ENCODE results near the gene CSF1.

The CSF1 gene

DNA sequence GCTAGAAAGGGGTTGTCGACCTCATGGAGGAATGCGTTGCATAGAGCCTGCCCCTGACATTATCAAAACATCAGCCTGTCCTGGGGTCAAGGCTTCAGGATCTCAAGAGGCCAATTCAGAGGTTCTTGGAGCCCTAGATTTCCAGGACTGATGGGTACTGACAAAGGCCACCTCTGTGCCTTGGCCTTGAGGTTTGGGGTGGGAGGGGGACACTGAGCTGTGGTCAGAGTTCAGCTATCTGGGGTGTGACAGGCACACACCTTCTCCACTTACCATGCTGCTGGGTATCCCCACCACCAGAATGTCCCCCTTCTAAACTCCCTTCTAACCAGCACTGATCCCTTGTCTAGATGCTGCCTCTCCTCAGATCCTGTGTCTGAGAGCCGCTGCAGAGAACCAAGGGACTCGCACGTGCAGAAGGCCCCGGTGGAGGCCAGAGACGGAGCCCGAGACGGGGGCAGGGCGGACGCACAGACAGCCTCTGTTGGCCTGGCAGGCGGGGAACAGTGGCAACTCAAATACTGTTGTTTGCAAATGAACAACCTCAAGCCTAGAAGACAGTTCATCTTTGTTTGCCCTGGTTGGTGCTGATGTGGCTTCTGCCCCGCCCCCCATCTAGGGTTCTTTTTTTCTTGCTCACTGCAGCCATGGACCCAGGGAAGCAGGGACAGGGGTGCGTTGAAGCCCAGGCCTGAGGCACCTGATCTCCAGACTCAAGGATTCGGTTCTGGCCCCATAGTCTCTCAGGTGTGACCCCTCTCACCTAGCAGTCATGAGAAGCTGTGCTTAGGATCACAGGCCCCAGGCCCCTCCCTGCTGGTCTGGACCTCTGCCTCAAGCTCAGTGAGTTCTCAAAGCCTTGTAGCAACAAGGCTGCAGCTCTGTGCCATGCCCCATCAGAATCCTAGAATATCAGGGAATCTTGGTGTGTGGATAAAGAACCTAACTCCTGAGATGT lies 28.1 kb upstream of the CSF1 start:
- no peak for DNase-seq (ENCODE audit: low spot score)

DNA sequence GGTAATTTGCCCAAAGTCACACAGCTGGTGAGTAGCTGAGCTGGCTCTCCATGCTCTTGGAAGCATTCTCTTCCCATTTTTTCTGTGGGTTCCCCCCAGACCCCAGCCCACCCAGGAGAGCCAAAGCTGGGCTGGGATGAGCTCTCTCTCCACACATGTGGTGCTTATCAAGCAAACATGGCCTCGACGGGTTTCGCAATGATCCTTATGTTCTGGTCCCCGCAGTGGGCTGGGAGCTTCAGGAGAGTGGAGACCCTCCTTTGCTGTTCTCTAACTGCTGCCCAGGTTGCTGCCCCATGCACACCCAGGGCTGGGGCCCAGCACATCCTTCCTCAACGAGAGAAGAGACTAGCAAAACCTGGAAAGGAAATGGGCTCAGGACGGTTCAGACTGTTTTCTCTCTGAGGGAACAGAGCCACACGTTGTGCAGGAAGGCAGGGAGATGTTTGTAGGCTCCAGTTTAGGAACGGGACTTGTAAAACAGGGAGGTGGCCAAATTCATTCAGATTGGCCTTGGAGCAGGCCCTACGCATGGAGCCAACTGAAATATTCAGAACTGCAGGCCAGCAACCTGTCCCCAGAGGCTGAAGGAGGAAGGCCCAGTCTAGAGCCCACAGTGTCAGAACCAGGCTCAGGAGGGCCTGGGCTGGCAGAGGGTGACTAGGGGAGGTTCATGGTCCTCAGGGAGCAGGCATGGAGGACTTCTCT lies 27.2 kb upstream of the CSF1 start:
- no peak for DNase-seq (ENCODE audit: low spot score)

- DNase-seq (ENCODE audit: low spot score) = no peak
Measured at GRCh38 chr1:109884242-109884891, 26.3 kb upstream of the CSF1 start.

DNA sequence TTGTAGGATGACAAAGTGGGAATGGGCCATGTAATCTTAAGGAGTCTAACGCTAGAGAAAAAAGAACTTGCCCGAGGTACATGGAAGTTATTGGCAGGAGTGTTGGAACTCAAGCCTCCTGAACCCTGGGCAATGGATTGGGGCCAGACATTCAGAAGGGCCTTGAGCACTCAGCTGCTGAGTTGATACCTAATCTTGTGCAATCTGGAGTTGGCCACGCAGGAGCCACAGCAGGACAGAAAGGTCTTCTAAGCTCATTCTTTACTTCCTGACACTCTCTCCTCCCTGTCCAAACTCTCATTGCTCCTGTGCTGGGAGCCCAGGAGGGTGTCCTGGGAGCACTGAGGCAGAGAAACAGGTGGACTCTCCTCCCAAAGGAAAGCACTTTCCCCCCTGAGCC lies 25.1 kb upstream of the CSF1 start:
- DNase-seq (ENCODE audit: low spot score) = no peak

GRCh38 chr1:109886827-109887226 lies 23.8 kb upstream of the CSF1 start:
- no peak for DNase-seq (ENCODE audit: low spot score)

DNA sequence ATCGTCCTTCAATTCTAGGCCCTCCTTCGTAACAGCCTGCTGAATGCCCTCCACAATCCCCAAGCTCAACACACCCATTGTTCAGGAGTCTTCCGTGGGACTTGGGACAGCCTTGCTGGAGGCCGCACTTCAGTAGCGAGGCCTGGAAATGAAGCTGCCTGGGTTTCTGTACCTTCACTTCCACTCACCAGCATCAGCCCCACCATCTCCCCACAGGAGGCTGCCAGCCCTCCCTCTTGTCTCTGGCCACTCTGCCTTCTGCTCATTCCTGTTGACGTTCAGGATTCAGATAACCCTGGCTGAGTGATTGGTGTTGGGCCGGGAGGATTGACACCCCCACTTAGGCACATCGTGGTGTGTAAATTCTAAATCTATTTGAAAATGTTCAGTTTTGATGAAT lies 23.4 kb upstream of the CSF1 start:
- DNase-seq (ENCODE audit: low spot score) = no peak

- no peak for DNase-seq (ENCODE audit: low spot score)
Measured at GRCh38 chr1:109887884-109888283, 22.8 kb upstream of the CSF1 start.

DNA sequence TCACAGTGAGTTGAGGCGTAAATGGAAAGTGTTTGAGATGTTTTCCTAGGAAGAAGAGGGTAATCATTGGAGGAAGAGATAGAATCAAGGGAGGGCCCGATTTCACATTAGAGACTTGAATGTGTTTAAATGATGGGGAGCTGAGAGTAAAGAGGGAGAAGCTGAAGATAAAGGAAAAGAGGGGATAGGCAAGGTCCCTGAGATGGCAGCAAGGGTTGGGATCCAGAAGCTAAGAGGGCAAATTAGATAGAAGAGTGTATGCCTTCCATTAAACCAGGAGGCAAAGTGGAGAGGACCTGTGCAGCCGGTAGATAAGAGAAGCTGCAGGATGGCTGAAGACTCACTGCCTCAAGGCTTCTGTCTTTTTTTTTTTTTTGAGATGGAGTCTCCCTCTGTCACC lies 21.6 kb upstream of the CSF1 start:
- no peak for DNase-seq (ENCODE audit: low spot score)

DNA sequence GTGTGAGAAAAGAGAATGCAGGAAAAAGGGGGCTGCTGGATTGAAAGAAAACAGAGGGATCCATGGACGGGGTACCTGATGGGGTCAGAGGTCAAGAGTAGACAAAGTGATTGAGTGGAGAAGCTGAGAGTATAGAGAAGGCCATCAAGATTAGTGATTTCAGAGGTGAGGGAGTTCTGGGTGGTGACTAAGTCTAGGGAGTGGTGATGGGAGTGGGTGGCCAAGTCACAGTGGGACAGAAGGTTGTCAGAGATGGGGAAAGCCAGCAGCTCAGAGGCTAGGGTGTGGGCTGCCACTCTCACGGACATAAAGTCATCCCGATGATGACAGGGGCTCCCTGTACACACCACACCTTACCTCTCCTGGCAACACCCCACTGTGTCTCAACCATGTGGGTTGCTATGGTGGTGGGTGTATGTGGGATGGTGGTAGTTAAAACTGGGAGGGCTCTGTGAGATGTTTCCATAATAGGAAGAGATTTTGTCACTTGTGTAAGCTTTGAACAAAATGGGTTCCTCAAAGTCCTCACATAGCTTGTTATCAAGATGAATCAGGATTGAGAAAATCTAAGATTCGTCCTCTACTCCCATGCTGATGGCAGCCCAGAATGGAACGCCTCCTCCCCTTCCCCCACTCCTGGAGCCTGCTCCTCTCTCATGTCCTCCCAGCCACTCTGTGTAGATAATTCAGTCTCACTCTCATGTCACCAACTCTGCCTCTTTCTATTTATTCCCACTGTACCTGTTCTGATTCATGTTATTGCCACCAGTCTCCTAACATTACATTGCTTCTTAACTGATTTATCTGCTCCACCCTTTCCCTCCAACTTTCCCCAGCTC lies 20.3 kb upstream of the CSF1 start:
- DNase-seq (ENCODE audit: low spot score) = no peak

DNA sequence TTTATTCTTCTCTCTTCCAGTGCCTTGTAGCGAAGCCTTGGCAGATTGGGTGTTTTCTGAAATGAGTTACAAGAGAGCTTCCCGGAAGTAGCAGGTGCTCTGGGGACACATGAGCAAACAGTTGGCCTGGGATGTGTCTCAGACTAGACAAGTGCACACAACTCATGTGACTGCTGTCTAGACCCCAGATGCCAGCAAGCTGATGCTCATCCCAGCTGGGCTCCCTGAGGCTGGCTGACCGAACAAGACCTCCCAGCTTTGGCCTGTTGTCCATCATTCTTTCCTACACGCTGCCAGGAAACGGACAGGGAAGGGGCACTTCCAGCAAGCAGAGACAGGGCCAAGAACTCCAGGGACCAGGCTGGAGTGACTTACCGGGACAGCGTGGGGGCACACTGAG lies 18.7 kb upstream of the CSF1 start:
- DNase-seq (ENCODE audit: low spot score) = no peak

DNA sequence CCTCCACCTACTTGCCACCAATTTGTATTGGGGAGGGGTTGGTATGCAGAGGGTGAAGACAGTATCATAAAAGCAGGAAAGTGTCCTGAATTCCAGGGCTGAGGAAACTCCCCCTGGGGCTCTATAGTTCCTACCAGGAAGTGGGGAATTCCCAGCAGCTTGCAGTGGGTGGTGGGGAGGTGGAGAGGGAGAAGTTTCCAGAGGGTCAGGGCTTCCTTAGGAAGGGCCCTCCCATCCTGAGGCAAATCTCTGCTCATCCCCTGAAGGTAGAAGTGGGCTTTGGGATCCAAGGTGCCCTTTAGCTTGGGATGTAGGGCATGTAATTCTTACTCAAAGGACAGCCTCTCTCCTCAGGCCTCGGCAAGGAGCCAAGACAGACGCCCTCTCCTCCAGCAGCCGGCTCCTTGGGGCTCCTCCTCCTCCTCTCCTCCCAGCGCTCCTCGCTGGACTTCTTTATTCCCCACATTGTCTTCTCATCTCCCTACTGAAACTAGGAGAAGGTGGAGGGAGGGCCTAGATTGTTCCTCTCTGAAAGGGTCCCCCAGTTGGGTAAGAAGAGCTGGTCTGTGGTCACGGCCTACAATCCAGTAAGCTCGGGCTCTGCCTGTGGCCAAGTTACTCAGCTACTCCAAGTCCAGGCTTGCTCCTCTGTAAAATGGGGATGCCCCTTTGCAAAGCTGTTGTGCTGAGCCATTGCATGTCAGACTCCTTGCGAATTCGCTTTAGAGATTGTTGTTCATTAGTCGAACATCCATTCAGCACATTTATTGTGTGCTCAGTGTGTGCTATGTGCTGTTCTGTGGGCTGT lies 17.9 kb upstream of the CSF1 start:
- DNase-seq (ENCODE audit: low spot score) = no peak

- no peak for DNase-seq (ENCODE audit: low spot score)
Measured at GRCh38 chr1:109893532-109894171, 17.0 kb upstream of the CSF1 start.

- no peak for DNase-seq (ENCODE audit: low spot score)
Measured at GRCh38 chr1:109894823-109895719, 15.6 kb upstream of the CSF1 start.

- no peak for DNase-seq (ENCODE audit: low spot score)
Measured at GRCh38 chr1:109895720-109896504, 14.7 kb upstream of the CSF1 start.

DNA sequence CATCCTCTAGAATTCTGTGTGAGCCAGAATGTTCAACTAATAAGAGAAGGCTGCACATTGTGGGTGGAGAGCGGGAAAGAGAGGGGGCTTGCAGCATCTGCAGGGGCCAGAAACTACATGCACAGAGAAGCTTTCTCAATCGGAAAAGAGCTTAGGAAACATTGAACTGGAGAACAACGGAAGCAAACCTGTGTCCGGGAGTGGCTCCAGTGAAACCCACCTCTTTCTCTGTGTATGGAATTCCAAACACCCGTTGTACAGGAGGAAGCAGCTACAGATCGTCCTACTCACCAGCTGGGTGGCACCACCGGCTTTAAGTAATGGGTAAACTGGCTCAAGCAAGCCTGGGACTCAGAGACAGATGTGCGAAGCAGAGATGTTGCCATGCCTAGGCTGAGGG lies 14.0 kb upstream of the CSF1 start:
- no peak for DNase-seq (ENCODE audit: low spot score)

DNA sequence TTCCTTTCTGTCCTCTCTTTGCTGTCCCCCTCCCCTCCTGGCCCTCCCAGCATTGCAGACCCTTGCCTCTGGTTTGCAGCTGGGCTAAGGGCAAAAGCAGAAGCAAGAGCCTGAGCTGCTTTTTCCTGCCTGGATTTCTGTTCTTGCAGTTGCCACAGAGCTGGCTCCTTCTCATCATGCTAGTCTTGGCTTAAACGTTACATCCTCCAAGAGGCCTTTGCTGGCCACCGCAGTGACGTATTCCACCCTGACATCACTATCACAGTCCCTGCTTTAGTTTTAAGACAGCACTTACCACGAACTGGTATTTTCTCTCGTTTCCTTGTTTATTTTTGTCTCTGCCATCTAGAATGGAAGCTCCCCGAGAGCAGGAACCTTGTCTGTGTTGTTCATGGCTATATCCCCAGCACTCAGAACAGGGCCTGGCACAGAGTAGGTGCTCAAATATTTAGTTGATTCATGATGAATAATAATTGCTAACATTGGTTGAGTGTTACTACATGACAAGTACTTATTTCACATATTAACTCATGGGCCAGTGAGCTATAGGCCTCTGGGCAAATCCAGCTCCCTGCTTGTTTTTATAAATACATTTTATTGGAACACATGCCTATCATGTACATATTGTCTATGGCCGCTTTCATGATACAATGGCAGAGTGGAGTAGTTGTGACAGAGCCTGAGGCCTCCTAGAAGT lies 13.2 kb upstream of the CSF1 start:
- no peak for DNase-seq (ENCODE audit: low spot score)

DNA sequence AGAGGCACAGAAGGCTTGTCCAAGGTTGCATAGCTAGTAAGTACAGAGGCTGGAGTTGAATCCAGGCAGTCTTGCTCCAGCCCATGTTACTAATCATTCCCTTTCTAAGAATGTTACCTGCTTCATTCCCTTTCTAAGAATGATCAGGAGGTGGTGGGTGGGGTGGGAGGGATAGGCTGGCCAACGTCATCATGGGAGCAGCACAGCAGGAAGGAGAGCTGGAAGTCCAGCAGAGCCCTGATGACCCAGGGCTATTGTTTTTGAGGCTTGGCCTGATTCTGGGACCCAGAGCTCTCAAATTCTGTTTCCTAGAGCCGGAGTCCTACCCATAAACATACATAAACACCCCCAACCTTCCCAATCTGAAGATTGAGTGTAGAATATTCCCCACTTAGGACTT lies 11.8 kb upstream of the CSF1 start:
- no peak for DNase-seq (ENCODE audit: low spot score)

DNA sequence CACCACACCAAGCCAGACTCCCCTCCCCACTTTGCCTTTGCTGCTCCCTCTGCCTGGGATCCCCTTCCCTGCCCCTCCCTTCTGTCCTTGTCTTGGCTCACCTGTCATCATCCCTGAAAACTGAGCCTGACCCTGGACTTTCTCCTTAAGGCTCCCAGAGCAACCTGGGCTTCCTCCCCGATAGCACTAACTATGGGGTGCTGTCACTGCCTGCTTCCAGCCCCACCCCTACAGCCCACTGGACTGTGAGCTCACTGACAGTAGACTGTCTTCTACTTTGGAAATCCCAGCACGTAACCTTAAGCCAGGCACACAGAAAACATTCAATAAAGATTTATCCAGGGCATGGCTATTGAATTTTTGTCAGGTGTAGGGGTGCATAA lies 9.5 kb upstream of the CSF1 start:
- DNase-seq (ENCODE audit: low spot score) = no peak
